Prostate gland (tissue), 2 donors: Measurements from ENCODE around the gene ADD1.

Source experiments
- CTCF ChIP-seq, 4 experiments: fragments of 200-600 bp in 2 of 4; fragments of 450-650 bp in 2 of 4; sonication (generic) in 2 of 4; IDR thresholded peaks; 1 replicate in 3 of 4; 2 replicates in 1 of 4; pipeline ENCODE4 v1.5.1; 2016 to 2019; ENCODE audit warnings: antibody characterized with exemption in 4 of 4, mild to moderate bottlenecking in 2 of 4, moderate library complexity in 2 of 4
- POLR2A ChIP-seq: fragments of 450-650 bp; IDR thresholded peaks from one replicate; pipeline ENCODE4 v1.6.1; 2016; ENCODE audit warnings: antibody characterized with exemption, mild to moderate bottlenecking
- POLR2AphosphoS5 ChIP-seq: sonication (generic); formaldehyde crosslinking; IDR thresholded peaks from one replicate; pipeline ENCODE4 v1.6.1; 2017; ENCODE audit warnings: antibody characterized with exemption

GRCh38 chr4:2932951-2933565 is 89.4 kb downstream of the ADD1 start:
- TF ChIP-seq CTCF (IDR thresholded peaks at IDR 0.05) (no peak), POLR2AphosphoS5 (no peak), POLR2A (no peak)
